Mesothelial cell of epicardium (in vitro differentiated cells): ENCODE results near the gene PLK2. TPM values are rescaled to one million over a fixed set of nuclear protein-coding genes. Genes with fewer than 3 reads are reported as not detected.

Experiments
- DNase-seq, 2 experiments: peaks; one replicate each; pipeline ENCODE4 v3.0.0; 2021; ENCODE audit warnings: low spot score in 2 of 2; ENCODE audit not compliant: unreplicated experiment in 2 of 2
- H3K27ac Mint-ChIP-seq: 2 replicates; pipeline ENCODE4 v1.8.0; 2021; ENCODE audit warnings: mixed read lengths
- H3K27me3 Mint-ChIP-seq: 2 replicates; pipeline ENCODE4 v1.8.0; 2021; ENCODE audit warnings: low read depth, mixed read lengths
- H3K36me3 Mint-ChIP-seq: 2 replicates; pipeline ENCODE4 v1.8.0; 2021; ENCODE audit warnings: mixed read lengths
- H3K4me1 Mint-ChIP-seq: 2 replicates; pipeline ENCODE4 v1.8.0; 2021; ENCODE audit warnings: mixed read lengths
- H3K4me3 Mint-ChIP-seq: 2 replicates; pipeline ENCODE4 v1.8.0; 2021; ENCODE audit warnings: mild to moderate bottlenecking, moderate library complexity, mixed read lengths
- H3K9me3 Mint-ChIP-seq: 2 replicates; pipeline ENCODE4 v1.8.0; 2021; ENCODE audit warnings: mixed read lengths
- total RNA-seq: library from RNA; stranded (reverse); gene quantifications from 3 replicates; pipeline ENCODE4 v1.2.1, GENCODE V29; 2021
- TF ChIP-seq, protein P1 (sequence below): fragments of 200-600 bp; sonication (generic); IDR thresholded peaks from one replicate; pipeline ENCODE4 v1.5.0; 2021; ENCODE audit warnings: antibody characterized with exemption; ENCODE audit not compliant: unreplicated experiment

PLK2 gene
- total RNA-seq, 1 donor from 2014 or later, result 549 TPM

DNA sequence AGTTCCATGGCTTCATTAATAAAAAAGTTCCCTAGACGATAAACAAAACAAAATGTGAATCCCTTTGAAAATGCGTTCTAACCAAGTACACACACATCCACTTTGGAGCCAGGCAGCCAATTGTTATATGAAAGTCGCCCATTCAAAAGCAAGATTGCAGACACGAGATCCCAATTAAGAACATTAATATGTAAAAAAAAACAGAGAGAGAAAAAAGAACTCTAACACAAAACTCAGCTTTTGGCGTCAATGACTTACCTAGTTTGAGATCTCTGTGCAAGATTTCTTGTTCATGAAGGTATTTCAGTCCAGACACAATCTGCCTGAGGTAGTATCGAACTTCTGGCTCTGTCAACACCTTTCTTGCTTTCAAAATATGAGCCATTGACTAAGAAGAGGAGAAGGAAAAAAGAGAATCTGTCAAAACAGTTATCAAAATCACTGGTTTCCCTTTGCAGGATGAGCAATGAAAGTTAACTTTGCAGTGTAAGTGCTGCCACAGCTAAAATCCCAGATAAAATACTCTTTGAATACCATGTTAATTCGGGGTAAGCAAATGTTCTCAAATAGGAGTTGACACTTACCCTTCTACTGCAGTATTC lies 1.6 kb downstream of the PLK2 start:
- Mint-ChIP-seq H3K4me3 (peak overlapping the region; percentile 97), H3K4me1 (peaks cover 59% of the 10 kb centered on the region), H3K27ac (peak overlapping the region; percentile 96), H3K9me3 (no peaks in the 10 kb centered on the region), H3K36me3 (peaks cover 53% of the 10 kb centered on the region), H3K27me3 (no peaks in the 10 kb centered on the region)
- DNase-seq, result no peak
- TF ChIP-seq, protein P1, sequence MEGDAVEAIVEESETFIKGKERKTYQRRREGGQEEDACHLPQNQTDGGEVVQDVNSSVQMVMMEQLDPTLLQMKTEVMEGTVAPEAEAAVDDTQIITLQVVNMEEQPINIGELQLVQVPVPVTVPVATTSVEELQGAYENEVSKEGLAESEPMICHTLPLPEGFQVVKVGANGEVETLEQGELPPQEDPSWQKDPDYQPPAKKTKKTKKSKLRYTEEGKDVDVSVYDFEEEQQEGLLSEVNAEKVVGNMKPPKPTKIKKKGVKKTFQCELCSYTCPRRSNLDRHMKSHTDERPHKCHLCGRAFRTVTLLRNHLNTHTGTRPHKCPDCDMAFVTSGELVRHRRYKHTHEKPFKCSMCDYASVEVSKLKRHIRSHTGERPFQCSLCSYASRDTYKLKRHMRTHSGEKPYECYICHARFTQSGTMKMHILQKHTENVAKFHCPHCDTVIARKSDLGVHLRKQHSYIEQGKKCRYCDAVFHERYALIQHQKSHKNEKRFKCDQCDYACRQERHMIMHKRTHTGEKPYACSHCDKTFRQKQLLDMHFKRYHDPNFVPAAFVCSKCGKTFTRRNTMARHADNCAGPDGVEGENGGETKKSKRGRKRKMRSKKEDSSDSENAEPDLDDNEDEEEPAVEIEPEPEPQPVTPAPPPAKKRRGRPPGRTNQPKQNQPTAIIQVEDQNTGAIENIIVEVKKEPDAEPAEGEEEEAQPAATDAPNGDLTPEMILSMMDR, result no peak

DNA sequence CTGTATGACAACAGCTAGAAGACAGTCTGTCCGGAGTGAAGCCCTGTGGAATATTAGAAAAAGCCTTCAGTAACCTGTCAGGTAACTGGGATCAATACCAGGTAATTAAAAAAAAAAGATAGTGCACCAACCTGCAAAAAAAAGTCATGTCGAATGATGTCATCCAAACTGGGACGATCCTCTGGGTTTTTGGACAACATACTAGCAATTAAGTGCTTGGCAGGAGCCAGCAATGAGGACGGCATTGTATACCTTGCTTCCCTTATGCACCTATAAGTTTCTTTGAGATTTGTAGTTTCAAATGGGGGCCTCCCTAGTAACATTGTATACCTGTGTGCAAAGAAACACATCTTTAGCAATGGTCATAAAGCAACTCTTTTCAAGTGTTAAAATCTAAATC lies 2.8 kb downstream of the PLK2 start:
- peak overlapping the region; percentile 96 for H3K27ac Mint-ChIP-seq
- DNase-seq, result no peak
- H3K9me3 Mint-ChIP-seq, result no peaks in the 10 kb centered on the region
- H3K27me3 Mint-ChIP-seq, result no peaks in the 10 kb centered on the region
- TF ChIP-seq, protein P1, result no peak
- H3K4me3 Mint-ChIP-seq, result peak overlapping the region; percentile 97
- H3K36me3 Mint-ChIP-seq, result peaks cover 65% of the 10 kb centered on the region
- H3K4me1 Mint-ChIP-seq, result peaks cover 61% of the 10 kb centered on the region

- Mint-ChIP-seq H3K27ac (peak overlapping the region; percentile 81), H3K4me1 (peaks cover 62% of the 10 kb centered on the region), H3K4me3 (peak overlapping the region; percentile 97), H3K27me3 (no peaks in the 10 kb centered on the region), H3K9me3 (no peaks in the 10 kb centered on the region), H3K36me3 (peaks cover 71% of the 10 kb centered on the region)
- no peak for DNase-seq
- TF ChIP-seq, protein P1, result no peak
Observed at GRCh38 chr5:58456486-58456885, 3.4 kb downstream of the PLK2 start.

DNA sequence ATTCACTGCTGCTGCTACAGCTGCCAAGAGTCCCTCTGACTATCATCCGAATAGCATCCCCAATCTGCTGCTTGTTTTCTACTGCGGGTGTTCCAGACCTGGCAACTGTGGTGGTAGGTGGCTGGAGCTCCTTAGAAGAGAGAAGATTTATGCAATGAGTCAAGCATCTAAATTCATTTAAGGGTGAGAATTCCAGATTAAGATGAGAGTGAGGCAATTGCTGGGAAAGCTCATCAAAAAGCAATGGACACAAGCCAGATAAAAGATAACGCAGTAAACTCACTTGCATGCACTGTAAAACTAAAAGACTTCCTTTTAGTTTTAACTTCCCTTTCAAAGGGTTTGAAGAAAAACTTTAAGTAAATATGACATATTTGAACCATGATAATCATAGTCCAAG lies 3.9 kb downstream of the PLK2 start:
- H3K9me3 Mint-ChIP-seq, result no peaks in the 10 kb centered on the region
- H3K27ac Mint-ChIP-seq, result peak overlapping the region; percentile 81
- peaks cover 73% of the 10 kb centered on the region for H3K36me3 Mint-ChIP-seq
- peak overlapping the region; percentile 97 for H3K4me3 Mint-ChIP-seq
- no peaks in the 10 kb centered on the region for H3K27me3 Mint-ChIP-seq
- DNase-seq, result no peak
- peaks cover 60% of the 10 kb centered on the region for H3K4me1 Mint-ChIP-seq
- TF ChIP-seq, protein P1, result no peak

- H3K9me3 Mint-ChIP-seq, result no peaks in the 10 kb centered on the region
- peaks cover 62% of the 10 kb centered on the region for H3K4me1 Mint-ChIP-seq
- TF ChIP-seq, protein P1, result no peak
- H3K4me3 Mint-ChIP-seq, result peak overlapping the region; percentile 97
- H3K36me3 Mint-ChIP-seq, result peaks cover 78% of the 10 kb centered on the region
- H3K27me3 Mint-ChIP-seq, result no peaks in the 10 kb centered on the region
- H3K27ac Mint-ChIP-seq, result peak overlapping the region; percentile 81
- no peak for DNase-seq
Observed at GRCh38 chr5:58455480-58455879, 4.4 kb downstream of the PLK2 start.
